ENCODE results near the gene ST3GAL4.

The ST3GAL4 gene

DNA sequence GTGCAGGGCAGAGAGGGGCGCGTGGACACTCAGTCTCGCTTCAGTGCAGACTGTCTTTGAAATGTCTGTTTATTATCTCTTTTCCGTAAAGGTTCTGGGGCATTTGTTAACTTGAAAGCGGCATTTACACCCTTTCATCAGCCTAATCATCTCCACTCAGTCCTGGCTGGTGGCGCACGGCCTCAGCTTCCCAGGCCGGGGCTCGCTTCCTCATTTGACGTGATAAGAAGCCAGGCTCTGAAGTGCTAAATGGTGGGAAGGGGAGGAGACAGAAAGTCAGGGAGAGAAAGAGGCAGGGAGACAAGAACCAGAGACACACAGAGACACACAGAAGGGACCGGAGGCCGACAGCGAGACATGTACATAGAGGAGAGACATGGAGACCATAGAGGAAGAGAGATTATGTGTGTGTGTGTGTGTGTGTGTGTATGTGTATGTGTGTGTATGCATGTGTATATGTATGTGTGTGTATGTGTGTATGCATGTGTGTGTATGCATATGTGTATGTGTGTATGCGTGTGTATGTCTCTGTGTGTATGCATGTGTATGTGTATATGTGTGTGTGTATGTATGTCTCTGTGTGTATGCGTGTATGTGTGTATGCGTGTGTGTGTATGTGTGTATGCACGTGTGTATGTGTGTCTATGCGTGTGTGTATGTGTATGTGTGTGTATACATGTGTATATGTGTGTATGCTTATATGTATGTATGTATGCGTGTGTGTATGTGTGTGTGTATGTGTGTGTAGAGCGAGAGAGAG is 101.5 kb downstream of the ST3GAL4 start:
- DNase-seq, result no peak

DNA sequence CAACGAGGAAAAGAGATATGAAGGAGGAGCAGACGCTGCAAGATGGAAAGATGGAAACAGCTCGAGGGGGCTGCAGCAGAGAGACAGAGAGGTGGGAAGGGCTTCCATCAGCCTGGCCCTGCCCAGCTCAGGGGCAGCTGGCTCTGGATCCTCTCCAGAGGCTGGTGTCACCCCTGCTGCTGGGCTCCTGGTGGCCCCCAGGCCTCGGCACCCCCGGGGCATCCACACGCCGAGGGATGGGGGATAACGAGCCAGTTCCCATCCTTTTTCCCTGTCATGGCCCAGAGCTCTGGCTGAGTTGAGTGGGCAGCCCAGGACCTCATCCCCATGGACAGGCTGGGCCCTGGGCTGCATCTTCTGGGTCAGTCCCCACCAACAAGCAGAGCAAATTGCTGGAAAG is 102.3 kb downstream of the ST3GAL4 start:
- no peak for DNase-seq

DNA sequence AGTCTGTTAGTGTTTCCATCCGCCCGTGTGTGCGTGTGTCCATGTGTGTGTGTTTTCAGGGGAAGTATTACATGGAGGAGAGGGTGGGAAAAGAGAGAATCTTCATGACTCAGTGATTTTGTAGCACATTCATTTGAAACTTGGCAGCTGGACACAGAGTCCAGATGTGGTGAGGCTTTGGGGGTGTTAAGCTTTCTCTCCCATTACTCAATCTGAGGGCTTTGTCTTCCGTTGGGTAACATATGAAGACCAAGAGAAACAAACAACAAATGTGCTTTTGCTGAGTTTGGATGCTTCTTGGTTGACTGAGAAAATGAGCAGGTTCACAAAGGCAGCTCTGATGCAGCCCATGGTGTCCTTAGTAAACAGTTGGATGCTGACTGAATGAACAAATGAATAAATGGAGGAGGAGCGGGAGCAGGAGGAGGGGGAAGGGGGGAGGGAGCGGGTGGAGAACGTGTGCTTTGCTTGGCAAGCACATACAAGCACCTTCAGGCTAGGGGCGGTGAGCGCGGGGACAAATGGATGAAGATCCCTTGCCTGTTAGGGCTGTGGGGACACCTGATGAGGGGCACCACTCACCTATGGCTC is 104.3 kb downstream of the ST3GAL4 start:
- no peak for DNase-seq

DNA sequence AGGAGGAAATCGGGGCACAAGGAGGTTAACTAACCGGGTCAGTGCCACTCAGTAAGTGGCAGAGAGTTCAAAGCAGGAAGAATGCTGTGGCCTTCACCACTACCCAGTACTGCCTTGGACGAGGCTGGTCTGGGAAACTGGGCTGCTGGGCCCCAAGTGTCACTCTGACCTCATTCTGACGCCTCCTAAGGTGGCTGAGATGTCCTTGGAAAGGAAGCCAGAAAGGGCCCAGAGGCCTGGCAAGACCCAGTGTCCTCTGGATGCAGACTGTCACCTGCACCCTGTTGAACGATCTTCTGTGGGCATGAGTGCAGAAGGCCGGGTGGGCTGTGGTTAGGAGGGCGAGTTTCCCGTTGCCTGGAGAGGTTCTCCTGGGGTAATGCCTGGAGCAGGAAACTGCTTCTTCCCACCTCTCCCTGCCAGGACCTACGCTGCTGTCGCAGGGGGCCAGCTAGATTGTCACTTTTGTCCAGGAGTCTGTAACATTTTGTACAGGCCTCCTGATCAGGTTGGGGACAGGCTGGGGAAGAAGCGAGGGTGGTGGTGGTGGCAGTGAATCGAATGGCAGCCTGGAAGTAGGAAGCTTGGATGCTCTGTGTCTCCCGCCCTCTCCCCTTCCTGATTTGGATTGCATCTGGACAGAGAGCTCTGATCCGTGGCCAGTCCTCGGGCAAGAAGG is 105.1 kb downstream of the ST3GAL4 start:
- DNase-seq, result no peak

DNA sequence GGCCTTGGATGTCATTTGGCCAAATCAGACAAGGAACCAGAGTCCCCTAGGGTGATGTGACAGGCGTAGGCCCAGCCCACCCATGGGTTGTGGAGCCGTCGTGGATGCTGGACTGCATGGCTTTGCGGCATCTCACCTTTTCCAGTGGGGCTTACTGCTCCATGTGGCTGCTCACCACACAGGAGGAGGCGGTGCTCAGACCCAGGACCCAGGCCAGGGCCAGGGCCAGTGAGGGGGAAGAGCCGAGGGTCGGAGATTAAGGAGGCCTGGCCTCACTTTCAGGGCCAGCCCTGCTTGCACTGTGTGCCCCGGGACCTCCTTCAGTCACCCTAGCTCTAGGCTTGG is 105.6 kb downstream of the ST3GAL4 start:
- no peak for DNase-seq

DNA sequence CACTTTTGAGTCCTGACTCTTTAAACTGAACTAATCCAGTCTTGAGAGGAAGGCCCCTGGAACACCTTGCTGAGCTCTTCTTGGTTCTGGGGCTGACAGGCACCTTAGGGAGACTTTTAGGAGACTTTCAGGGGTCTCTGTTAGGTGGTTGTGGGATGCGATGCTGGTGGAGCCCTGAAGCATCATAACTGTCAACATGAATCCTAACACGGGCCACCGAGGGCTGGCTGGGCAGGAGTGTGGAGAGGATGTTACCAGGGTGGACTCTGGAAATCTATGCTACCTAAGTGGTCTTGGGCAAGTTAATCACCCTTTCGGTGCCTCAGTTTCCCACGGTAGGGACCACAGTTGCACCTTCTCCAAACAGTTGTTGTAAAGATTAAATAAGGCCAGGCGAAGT is 106.5 kb downstream of the ST3GAL4 start:
- no peak for DNase-seq

DNA sequence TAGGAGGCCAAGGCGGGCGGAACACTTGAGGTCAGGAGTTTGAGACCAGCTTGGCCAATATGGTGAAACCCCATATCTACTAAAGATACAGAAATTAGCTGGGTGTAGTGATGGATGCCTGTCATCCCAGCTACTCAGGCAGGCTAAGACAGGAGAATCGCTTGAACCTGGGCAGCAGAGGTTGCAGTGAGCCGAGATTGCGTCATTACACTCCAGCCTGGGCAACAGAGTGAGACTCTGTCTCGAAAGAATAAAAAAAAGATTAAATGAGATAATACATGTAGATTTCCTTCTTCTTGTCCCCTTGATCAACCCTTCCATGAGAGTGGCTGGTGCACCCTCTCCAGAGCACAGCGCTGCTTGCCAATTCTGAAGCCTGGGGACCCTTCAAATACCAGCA is 106.9 kb downstream of the ST3GAL4 start:
- no peak for DNase-seq
